Heart right ventricle (tissue), 16 donors: ENCODE results near the gene CCDC3. TPM values are rescaled to one million over a fixed set of nuclear protein-coding genes. Genes with fewer than 3 reads are reported as not detected.

Experiments
- ATAC-seq, 8 donors: fragments of 200-7000 bp; cut with Tn5 transposase; one replicate each; pipeline ENCODE4 v1.9.1; 2020; ENCODE audit warnings: mild to moderate bottlenecking in 8 of 8, moderate library complexity in 8 of 8, moderate number of reproducible peaks in 1 of 8
- DNase-seq, 2 donors: peaks; one replicate each; pipeline ENCODE4 v3.0.0-alpha.2; 2020
- H3K27ac ChIP-seq, 10 donors: fragments of 200-600 bp; sonication (generic) in 2 of 10; one replicate each; pipeline versions ENCODE4 v1.5.0 to v1.8.0; 2020 to 2022; ENCODE audit warnings: mild to moderate bottlenecking in 3 of 10
- H3K27me3 ChIP-seq, 7 donors: fragments of 200-600 bp; one replicate each; pipeline ENCODE4 v1.8.0; 2021 to 2022; ENCODE audit warnings: mild to moderate bottlenecking in 2 of 7
- H3K36me3 ChIP-seq, 9 donors: fragments of 200-600 bp; sonication (generic) in 1 of 9; one replicate each; pipeline versions ENCODE4 v1.5.0 to v1.8.0; 2020 to 2022; ENCODE audit warnings: mild to moderate bottlenecking in 2 of 9
- H3K4me1 ChIP-seq, 9 donors: fragments of 200-600 bp; sonication (generic) in 1 of 9; one replicate each; pipeline versions ENCODE4 v1.5.0 to v1.8.0; 2020 to 2022; ENCODE audit warnings: mild to moderate bottlenecking in 4 of 9
- H3K4me3 ChIP-seq, 10 donors: fragments of 200-600 bp; sonication (generic) in 2 of 10; one replicate each; pipeline versions ENCODE4 v1.5.0 to v1.8.0; 2020 to 2022; ENCODE audit warnings: mild to moderate bottlenecking in 7 of 10, moderate library complexity in 2 of 10
- H3K9me3 ChIP-seq, 11 donors: fragments of 200-600 bp in 10 of 11; sonication (generic) in 2 of 11; one replicate each; pipeline versions ENCODE4 v1.5.0 to v1.8.0; 2013 to 2022; ENCODE audit warnings: mild to moderate bottlenecking in 2 of 11, control low read depth in 1 of 11, moderate library complexity in 1 of 11
- CTCF ChIP-seq, 9 donors: fragments of 200-600 bp; sonication (generic) in 2 of 9; IDR thresholded peaks; one replicate each; pipeline versions ENCODE4 v1.5.0 to v1.8.0; 2021 to 2022; ENCODE audit warnings: antibody characterized with exemption in 9 of 9, mild to moderate bottlenecking in 5 of 9, moderate library complexity in 1 of 9
- WGBS, 2 donors: extraction: QIAGEN DNeasy Blood & Tissue Kit; methylation state at CpG; one replicate each; pipeline ENCODE4 v1.1.7; 2013; ENCODE audit warnings: inconsistent platforms in 1 of 2; 5-methylcytosine and 5-hydroxymethylcytosine counted together
- intact Hi-C, 10 donors: fragments of 100-400 bp; cut with DNase I; formaldehyde crosslinking; loops; one replicate each; pipeline versions ENCODE4 v1.11.1 to v1.14.2; 2022
- polyA plus RNA-seq, 2 donors: library from polyadenylated mRNA; stranded (reverse); fragments of 200-250 nt; gene quantifications; one replicate each; pipeline ENCODE4 v1.2.3, GENCODE V29; 2013
- total RNA-seq, 10 donors: library from RNA; stranded (reverse); fragmentation: NEBNext Ultra II Directional in 3 of 10; extraction: Animal tissue kit (Norgen Biotek cat#: 25700) in 3 of 10; gene quantifications; one replicate each; pipeline versions ENCODE4 v1.2.1 to v1.2.4, GENCODE V29; 2021 to 2023
- donor health status: Arrhythmogenic right ventricular cardiomyopathy.
- donor health status: ischemic (EF 13 %, LVEDD 7.1; RV severe dilation, severe dysfunction).
- donor health status: healthy with polysubstance abuse.
- donor health status: DM: no; HTN: yes; CAD: no.
- donor health status: DM: no; HTN: no; CAD: no.
- donor health status: ischemic (EF 25% LVEDD 6.9; RV normal size, moderate dysfunction).
- donor health status: ischemic (EF 25% LVEDD 5.7; RV mildly dilated, moderate dysfunction).
- donor health status: healthy.
- donor health status: DM: yes; HTN: yes; CAD: no.
- donor health status: Ischemic cardiomyopathy.
- donor health status: ischemic (EF 35%, LVEDD 5.7; RV mildly dilated, moderate dysfunction).
- donor health status: nonischemic (EF 11% LVEDD 7.7; RV severe dilation, severe dysfunction).
- donor health status: DM: yes; HTN: yes; CAD: no.
- donor health status: PGD.
- donor health status: ischemic (EF 29% LVEDD 5.4; RV normal size, mild dysfunction).
- donor health status: nonischemic (EF 23%, LVEDD 6.1; RV moderate dilation, normal function).

CCDC3 gene
- total and polyA plus RNA-seq, 12 donors: 2.6 to 14.3 (median 6.9) TPM

DNA sequence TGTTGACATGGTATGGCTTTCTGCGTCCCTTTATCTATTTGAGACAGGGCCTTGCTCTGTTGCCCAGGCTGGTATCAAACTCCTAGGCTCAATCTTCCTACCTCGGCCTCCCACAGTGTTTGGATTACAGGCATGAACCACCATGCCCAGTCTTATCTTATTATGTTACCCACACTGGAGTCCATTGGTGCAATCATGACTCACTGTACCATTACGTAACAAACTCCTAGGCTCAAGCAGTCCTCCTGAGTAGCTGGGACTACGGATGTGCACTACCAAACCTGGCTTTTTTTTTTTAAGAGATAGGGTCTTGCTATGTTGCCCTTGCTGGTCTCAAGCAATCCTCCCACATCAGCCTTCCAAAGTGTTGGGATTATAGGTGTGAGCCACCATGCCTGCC, 66.7 kb downstream of the CCDC3 start:
- Histone ChIP-seq H3K4me1 (peaks cover 0 to 4% (median 0%) of the 10 kb centered on the region in 9 donors), H3K9me3 (peaks cover 0 to 20% (median 0%) of the 10 kb centered on the region in 11 donors), H3K36me3 (no peaks in the 10 kb centered on the region), H3K27me3 (peaks cover 0 to 4% (median 0%) of the 10 kb centered on the region in 7 donors), H3K4me3 (no peak overlapping the region), H3K27ac (no peak overlapping the region)
- 91% methylated on average over 4 of the region's 4 CpGs for WGBS, 2 donors
- ATAC-seq (no peak), DNase-seq (no peak)
- no peak for TF ChIP-seq CTCF (IDR thresholded peaks at IDR 0.05)
- intact Hi-C loops: no loop called here

GRCh38 chr10:12929381-12929780, 72.1 kb downstream of the CCDC3 start:
- 72 to 75% methylated on average over 2 of the region's 2 CpGs for WGBS, 2 donors

DNA sequence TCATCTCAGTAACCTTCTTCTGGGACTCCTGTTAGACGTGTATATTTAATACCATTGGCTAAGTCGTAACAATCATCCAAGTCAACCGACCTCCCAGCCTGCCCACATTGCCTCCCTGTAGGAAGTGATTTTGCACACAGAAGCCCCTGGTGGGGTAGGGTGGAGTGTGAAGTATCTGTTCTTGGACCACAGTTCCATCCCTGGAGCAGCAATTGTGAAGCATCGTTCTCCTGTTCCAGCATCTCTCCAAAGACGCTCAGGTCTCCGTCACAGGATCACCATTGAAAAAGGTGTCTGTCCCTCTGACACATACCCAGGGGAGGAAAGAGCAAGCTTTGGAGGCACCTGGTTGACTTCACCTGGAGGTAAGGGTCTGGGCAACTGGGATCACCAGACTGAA, 72.9 kb downstream of the CCDC3 start:
- no peak for TF ChIP-seq CTCF (IDR thresholded peaks at IDR 0.05)
- peaks cover 0 to 24% (median 5%) of the 10 kb centered on the region in 11 donors for H3K9me3 ChIP-seq
- no peak overlapping the region for H3K27ac ChIP-seq
- DNase-seq (no peak), ATAC-seq (no peak)
- no peaks in the 10 kb centered on the region for H3K27me3 ChIP-seq
- no peak overlapping the region for H3K4me3 ChIP-seq
- WGBS, 2 donors: 95 to 98% methylated on average over 6 of the region's 6 CpGs
- H3K4me1 ChIP-seq: no peaks in the 10 kb centered on the region
- no peaks in the 10 kb centered on the region for H3K36me3 ChIP-seq
- intact Hi-C loops: no loop called here

More at GRCh38 chr10:12929381-12929780, 72.1 kb downstream of the CCDC3 start:
- ATAC-seq (no peak), DNase-seq (no peak)
- H3K27ac ChIP-seq: no peak overlapping the region
- no peak for TF ChIP-seq CTCF (IDR thresholded peaks at IDR 0.05)
- H3K27me3 ChIP-seq: no peaks in the 10 kb centered on the region
- no peaks in the 10 kb centered on the region for H3K36me3 ChIP-seq
- intact Hi-C loops: no loop called here
- H3K9me3 ChIP-seq: peaks cover 0 to 32% (median 5%) of the 10 kb centered on the region in 11 donors
- no peaks in the 10 kb centered on the region for H3K4me1 ChIP-seq
- no peak overlapping the region for H3K4me3 ChIP-seq

DNA sequence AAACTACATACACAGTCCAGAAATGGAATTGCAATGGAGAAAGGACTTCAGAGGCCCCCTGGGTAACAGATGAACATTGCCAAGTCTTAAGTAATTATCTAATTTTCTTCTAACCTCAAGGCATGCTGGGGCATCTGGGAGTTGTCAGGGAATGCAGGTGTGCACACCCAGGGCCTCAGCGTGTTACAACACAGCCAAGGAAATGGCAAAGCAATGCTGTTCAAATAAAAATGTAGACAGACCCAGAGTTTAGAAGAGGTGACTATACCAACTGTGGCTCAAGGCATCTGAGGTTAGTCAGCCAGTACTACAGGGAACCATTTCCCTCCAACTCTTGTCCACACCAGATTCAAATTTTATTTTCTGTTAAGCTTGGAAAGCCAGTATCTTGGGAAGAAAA, 73.6 kb downstream of the CCDC3 start:
- DNase-seq: no peak
- WGBS, 2 donors: 97 to 100% methylated on average over 1 of the region's 1 CpG
- no peak overlapping the region for H3K4me3 ChIP-seq
- no peak for TF ChIP-seq CTCF (IDR thresholded peaks at IDR 0.05)
- H3K27ac ChIP-seq: no peak overlapping the region
- H3K27me3 ChIP-seq: peaks cover 0 to 4% (median 0%) of the 10 kb centered on the region in 7 donors
- H3K9me3 ChIP-seq: peaks cover 0 to 17% (median 5%) of the 10 kb centered on the region in 11 donors
- H3K36me3 ChIP-seq: no peaks in the 10 kb centered on the region
- H3K4me1 ChIP-seq: peaks cover 0 to 2% (median 0%) of the 10 kb centered on the region in 9 donors
- intact Hi-C loops: no loop called here
- ATAC-seq: no peak
